OCI-LY3 (cell line): Measurements from ENCODE around the gene LSM4.

Experiments used
- H2AFZ ChIP-seq: fragments of 200-600, 300-600 bp; shearing (Covaris generic); 2 replicates; pipeline ENCODE4 v1.6.0; 2014; ENCODE audit warnings: antibody characterized with exemption, low read depth, low read length
- H3K27ac ChIP-seq: fragments of 200-600, 300-600 bp; sonication (generic); 2 replicates; pipeline ENCODE4 v1.5.1; 2014; ENCODE audit warnings: mild to moderate bottlenecking, low read length, moderate library complexity, mixed read lengths
- H3K27me3 ChIP-seq: fragments of 200-600, 300-600 bp; sonication (generic); 2 replicates; pipeline ENCODE4 v1.6.1; 2014; ENCODE audit warnings: low read depth, low read length, mixed read lengths
- H3K36me3 ChIP-seq: fragments of 200-600, 300-600 bp; sonication (generic); replicated peaks from 2 replicates; pipeline ENCODE3; 2014; ENCODE audit warnings: low read depth, low read length, mixed read lengths
- H3K4me1 ChIP-seq: fragments of 300-600, 200-600 bp; sonication (generic); 2 replicates; pipeline ENCODE4 v1.6.1; 2014; ENCODE audit warnings: low read length, mixed read lengths
- H3K4me2 ChIP-seq: fragments of 200-600, 300-600 bp; sonication (generic); 2 replicates; pipeline ENCODE4 v1.6.1; 2014; ENCODE audit warnings: low read length, mixed read lengths
- H3K4me3 ChIP-seq: fragments of 300-600, 200-600 bp; sonication (generic); 2 replicates; pipeline ENCODE4 v1.5.1; 2014; ENCODE audit warnings: antibody characterized with exemption, mild to moderate bottlenecking, low read length, moderate library complexity
- H3K79me2 ChIP-seq: fragments of 300-600, 200-600 bp; shearing (Covaris generic); 2 replicates; pipeline ENCODE4 v1.6.1; 2014; ENCODE audit warnings: mild to moderate bottlenecking, low read length, mixed read lengths
- H3K9ac ChIP-seq: fragments of 300-600, 200-600 bp; shearing (Covaris generic); 2 replicates; pipeline ENCODE4 v1.6.0; 2014; ENCODE audit warnings: mild to moderate bottlenecking, low read length, moderate library complexity
- H3K9me3 ChIP-seq: fragments of 200-600, 300-600 bp; shearing (Covaris generic); 2 replicates; pipeline ENCODE4 v1.6.1; 2014; ENCODE audit warnings: low read length, mixed read lengths; ENCODE audit not compliant: insufficient read depth
- H4K20me1 ChIP-seq: fragments of 200-600, 300-600 bp; sonication (generic); 2 replicates; pipeline ENCODE4 v1.6.1; 2016; ENCODE audit warnings: low read length, mixed read lengths; ENCODE audit not compliant: insufficient read depth
- CTCF ChIP-seq: fragments of 200-600, 300-600 bp; sonication (generic); IDR thresholded peaks from 2 replicates; pipeline ENCODE4 v1.5.1; 2014; ENCODE audit warnings: antibody characterized with exemption, low read length, low read depth
- EZH2phosphoT487 ChIP-seq: fragments of 200-600 bp; shearing (Covaris generic); IDR thresholded peaks from 2 replicates; pipeline ENCODE4 v1.6.1; 2018; ENCODE audit warnings: antibody characterized with exemption, mixed run types, low read depth

LSM4 gene

GRCh38 chr19:18294467-18294864 lies 28.4 kb downstream of the LSM4 start:
- Histone ChIP-seq H3K36me3 (no peaks in the 10 kb centered on the region), H3K27me3 (no peaks in the 10 kb centered on the region), H3K4me1 (peaks cover 27% of the 10 kb centered on the region), H3K4me3 (no peak overlapping the region), H3K27ac (no peak overlapping the region), H3K9ac (no peak overlapping the region), H3K9me3 (no peaks in the 10 kb centered on the region), H2AFZ (no peak overlapping the region), H4K20me1 (no peaks in the 10 kb centered on the region), H3K79me2 (no peaks in the 10 kb centered on the region), H3K4me2 (no peak overlapping the region)
- TF ChIP-seq EZH2phosphoT487 (no peak), CTCF (no peak)

- Histone ChIP-seq H3K9ac (peak overlapping the region; percentile 91; the same call in 1 of the 2 replicates), H3K4me3 (peak overlapping the region; percentile 80), H3K27ac (no peak overlapping the region), H4K20me1 (no peaks in the 10 kb centered on the region), H3K4me2 (peak overlapping the region; percentile 83), H3K9me3 (no peaks in the 10 kb centered on the region), H2AFZ (no peak overlapping the region), H3K36me3 (no peaks in the 10 kb centered on the region), H3K4me1 (peaks cover 32% of the 10 kb centered on the region), H3K79me2 (no peaks in the 10 kb centered on the region), H3K27me3 (no peaks in the 10 kb centered on the region)
- TF ChIP-seq CTCF (no peak), EZH2phosphoT487 (no peak)
Observed at GRCh38 chr19:18293642-18294466, 29.0 kb downstream of the LSM4 start.

- Histone ChIP-seq H2AFZ (0 out of 2 replicates have a peak overlapping the region, but pooled peaks have one; percentile 4), H3K4me2 (peak overlapping the region; percentile 83), H3K4me3 (peak overlapping the region; percentile 80), H3K36me3 (no peaks in the 10 kb centered on the region), H3K27me3 (no peaks in the 10 kb centered on the region), H3K9me3 (no peaks in the 10 kb centered on the region), H4K20me1 (no peaks in the 10 kb centered on the region), H3K9ac (peak overlapping the region; percentile 91), H3K4me1 (peaks cover 32% of the 10 kb centered on the region), H3K79me2 (no peaks in the 10 kb centered on the region), H3K27ac (peak overlapping the region; percentile 86)
- no peak for TF ChIP-seq CTCF
- TF ChIP-seq EZH2phosphoT487, result no peak
Observed at GRCh38 chr19:18292810-18293641, 29.9 kb downstream of the LSM4 start.

GRCh38 chr19:18292462-18292809 lies 30.4 kb downstream of the LSM4 start:
- Histone ChIP-seq H3K4me3 (peak overlapping the region; percentile 80), H3K9ac (peak overlapping the region; percentile 91)
- TF ChIP-seq CTCF (no peak), EZH2phosphoT487 (no peak)

More at GRCh38 chr19:18292462-18292809, 30.4 kb downstream of the LSM4 start:
- Histone ChIP-seq H3K36me3 (no peaks in the 10 kb centered on the region), H3K27ac (peak overlapping the region; percentile 86), H2AFZ (no peak overlapping the region), H3K27me3 (no peaks in the 10 kb centered on the region), H3K4me2 (peak overlapping the region; percentile 83), H4K20me1 (no peaks in the 10 kb centered on the region), H3K4me1 (peaks cover 32% of the 10 kb centered on the region), H3K9me3 (no peaks in the 10 kb centered on the region), H3K79me2 (no peaks in the 10 kb centered on the region)
